ENCODE data around the gene IMMT. TPM values are rescaled to one million over a fixed set of nuclear protein-coding genes. Genes with fewer than 3 reads are reported as not detected.

Gene IMMT
- total and polyA plus RNA-seq, 9 of the 15 experiments (the other 6 are each of a cell fraction or from before 2014, with no cell fraction given), result 119 to 294 (median 140) TPM

- TF ChIP-seq SOX6 (IDR thresholded peaks at IDR 0.05) (peak; percentile 66), BRF2 (IDR thresholded peaks at IDR 0.05; ENCODE audit: borderline replicate concordance, insufficient read depth, insufficient read length) (no peak), POLR2G (IDR thresholded peaks at IDR 0.05; ENCODE audit: low read depth, low read length) (no peak), ZC3H8 (IDR thresholded peaks at IDR 0.05) (no peak), ZNF740 (CRISPR knock-in tag; IDR thresholded peaks at IDR 0.05) (no peak), ZNF740 (tag; IDR thresholded peaks at IDR 0.05) (no peak), MEF2A (IDR thresholded peaks at IDR 0.05; ENCODE audit: control insufficient read depth, low read depth, low read length) (no peak), BDP1 (IDR thresholded peaks at IDR 0.05; ENCODE audit: insufficient read depth, insufficient read length) (no peak), ARID3A (IDR thresholded peaks at IDR 0.05; ENCODE audit: borderline replicate concordance, low read depth, low read length) (peak; percentile 56), SP1 (CRISPR knock-in tag; IDR thresholded peaks at IDR 0.05) (no peak), ZNF589 (CRISPR knock-in tag; IDR thresholded peaks at IDR 0.05; ENCODE audit: low read depth) (no peak), ID3 (CRISPR knock-in tag; IDR thresholded peaks at IDR 0.05) (no peak), ID3 (tag; IDR thresholded peaks at IDR 0.05) (peak; percentile 67), ATF7 (IDR thresholded peaks at IDR 0.05) (peak; percentile 12; the same call in 1 of the 2 replicates), AFF4 (CRISPR knock-in tag; IDR thresholded peaks at IDR 0.05) (no peak)
Measured at GRCh38 chr2:86216575-86217555, 21.6 kb upstream of the IMMT start (continued).

Data from K562 (cell line).